Ascending aorta (tissue), 2 donors: Measurements from ENCODE around the gene OTUD4. TPM values are rescaled to one million over a fixed set of nuclear protein-coding genes. Genes with fewer than 3 reads are reported as not detected.
A peak's percentile ranks its signal among the peaks of the same experiment; 100 is the strongest.
"Not testable (repeated sequence)": the region's sequence is repeated elsewhere in the genome, so short reads cannot be mapped to it uniquely, and the experiment has no call there.

ENCODE experiments used
- DNase-seq, 2 donors: peaks; one replicate each; pipeline ENCODE4 v3.0.0-alpha.2; 2019; ENCODE audit warnings: low spot score in 2 of 2
- H3K27ac ChIP-seq, 2 donors: fragments of 200-600 bp; sonication (generic); one replicate each; pipeline ENCODE4 v1.5.1; 2016 to 2017; ENCODE audit warnings: mild to moderate bottlenecking in 1 of 2
- H3K27me3 ChIP-seq: fragments of 200-600 bp; sonication (generic); one replicate; pipeline ENCODE4 v1.5.1; 2017
- H3K36me3 ChIP-seq, 2 donors: fragments of 200-600 bp; sonication (generic); one replicate each; pipeline ENCODE4 v1.5.1; 2016
- H3K4me1 ChIP-seq, 2 donors: fragments of 200-600 bp; sonication (generic); one replicate each; pipeline ENCODE4 v1.5.1; 2016 to 2017; ENCODE audit warnings: mild to moderate bottlenecking in 1 of 2
- H3K4me3 ChIP-seq, 2 donors: fragments of 200-600 bp; sonication (generic); one replicate each; pipeline ENCODE4 v1.5.1; 2016 to 2017; ENCODE audit warnings: mild to moderate bottlenecking in 1 of 2
- H3K9me3 ChIP-seq, 2 donors: fragments of 200-600 bp; sonication (generic); one replicate each; pipeline ENCODE4 v1.5.1; 2016
- CTCF ChIP-seq, 3 experiments: fragments of 200-600 bp in 2 of 3; fragments of 450-650 bp in 1 of 3; sonication (generic) in 2 of 3; IDR thresholded peaks; one replicate each; pipeline ENCODE4 v1.5.1; 2016 to 2019; ENCODE audit warnings: antibody characterized with exemption in 3 of 3, mild to moderate bottlenecking in 1 of 3, moderate library complexity in 1 of 3
- intact Hi-C: fragments of 100-400 bp; cut with DNase I; formaldehyde crosslinking; loops from one replicate; pipeline ENCODE4 v1.15.1; 2023
- total RNA-seq: library from RNA; depleted of rRNA; stranded (reverse); fragments of >200 nt; gene quantifications from one replicate; pipeline ENCODE4 v1.1.0, GENCODE V29; 2016

The OTUD4 gene
- total RNA-seq, 1 donor from 2014 or later = 81.4 TPM

GRCh38 chr4:145183581-145183980 is 3.2 kb upstream of the OTUD4 start:
- H3K4me1 ChIP-seq = peaks cover 0 to 4% of the 10 kb centered on the region in 2 donors
- no peak for TF ChIP-seq CTCF (IDR thresholded peaks at IDR 0.05)
- no peak overlapping the region for H3K4me3 ChIP-seq
- no peaks in the 10 kb centered on the region for H3K36me3 ChIP-seq
- no peaks in the 10 kb centered on the region for H3K27me3 ChIP-seq
- no peaks in the 10 kb centered on the region for H3K9me3 ChIP-seq
- DNase-seq = no peak
- intact Hi-C loops = no loop called here
- no peak overlapping the region for H3K27ac ChIP-seq

GRCh38 chr4:145183023-145183422 is 2.6 kb upstream of the OTUD4 start:
- Histone ChIP-seq H3K36me3 (no peaks in the 10 kb centered on the region), H3K4me1 (peaks cover 0 to 7% of the 10 kb centered on the region in 2 donors), H3K27me3 (no peaks in the 10 kb centered on the region), H3K9me3 (no peaks in the 10 kb centered on the region), H3K4me3 (no peak overlapping the region), H3K27ac (no peak overlapping the region)
- intact Hi-C loops = no loop called here
- no peak for TF ChIP-seq CTCF (IDR thresholded peaks at IDR 0.05)
- DNase-seq = no peak

- Histone ChIP-seq H3K4me3 (no peak overlapping the region), H3K9me3 (no peaks in the 10 kb centered on the region), H3K27me3 (no peaks in the 10 kb centered on the region), H3K36me3 (no peaks in the 10 kb centered on the region), H3K27ac (no peak overlapping the region), H3K4me1 (peaks cover 0 to 7% of the 10 kb centered on the region in 2 donors)
- no peak for TF ChIP-seq CTCF (IDR thresholded peaks at IDR 0.05)
- intact Hi-C loops = no loop called here
- DNase-seq = no peak
These were observed 1.8 kb upstream of the OTUD4 start for GRCh38 chr4:145182222-145182621.

GRCh38 chr4:145181091-145181501 is 707 bp upstream of the OTUD4 start:
- no peak for DNase-seq
- TF ChIP-seq CTCF (IDR thresholded peaks at IDR 0.05) = no peak
- no peaks in the 10 kb centered on the region for H3K36me3 ChIP-seq
- H3K4me1 ChIP-seq = peaks cover 0 to 10% of the 10 kb centered on the region in 2 donors
- no peaks in the 10 kb centered on the region for H3K9me3 ChIP-seq
- peak overlapping the region; percentile 94 to 99 for H3K27ac ChIP-seq
- intact Hi-C loops = loop anchor here (2.0 kb wide), 3 partner anchors 82 to 554 kb away; partner anchors contain the start of genes ABCE1 and ANAPC10
- H3K4me3 ChIP-seq = peak overlapping the region; percentile 91 to 93
- H3K27me3 ChIP-seq = no peaks in the 10 kb centered on the region

- H3K4me3 ChIP-seq = peak overlapping the region; percentile 91 to 93
- not testable (repeated sequence) for H3K9me3 ChIP-seq, DNase-seq, H3K27me3 ChIP-seq, H3K36me3 ChIP-seq
- H3K4me1 ChIP-seq = peaks cover 0 to 15% of the 10 kb centered on the region in 2 donors
- peak overlapping the region; percentile 94 to 99 for H3K27ac ChIP-seq
- intact Hi-C loops = loop anchor here (1.0 to 2.0 kb wide), 4 partner anchors 81 to 555 kb away; partner anchors contain the start of genes ABCE1 and ANAPC10
These were observed 510 bp downstream of the OTUD4 start for GRCh38 chr4:145179861-145180297.

- Histone ChIP-seq H3K27ac (peak overlapping the region; percentile 94 to 99), H3K27me3 (no peaks in the 10 kb centered on the region), H3K4me3 (peak overlapping the region; percentile 91 to 93), H3K9me3 (no peaks in the 10 kb centered on the region), H3K36me3 (no peaks in the 10 kb centered on the region), H3K4me1 (peaks cover 0 to 15% of the 10 kb centered on the region in 2 donors)
- intact Hi-C loops = no loop called here
- TF ChIP-seq CTCF (IDR thresholded peaks at IDR 0.05) = no peak
- DNase-seq = peak in 1 of 2 donors; percentile 80
These were observed 1.0 kb downstream of the OTUD4 start for GRCh38 chr4:145179281-145179860.
